ENCODE data around the gene THRB.

DNA sequence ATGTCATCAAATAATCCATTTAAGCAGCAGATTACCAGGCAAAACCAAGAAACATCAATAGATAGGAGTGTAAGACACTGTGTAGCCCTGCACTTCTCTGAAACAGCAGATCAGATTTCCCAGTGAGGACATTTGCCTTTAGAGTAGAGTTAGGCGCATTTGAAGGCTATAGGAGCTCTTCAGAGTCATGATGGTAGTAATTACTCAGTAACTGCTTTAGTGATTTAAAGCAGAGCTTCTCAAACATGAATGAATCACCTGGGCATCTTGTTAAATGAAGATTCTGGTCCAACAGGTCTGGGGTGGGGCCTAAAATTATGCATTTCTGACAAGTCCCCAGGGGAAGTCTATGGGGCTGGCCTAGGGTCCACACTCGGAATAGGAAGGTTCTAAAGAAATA lies 36.9 kb downstream of the THRB start:
- TF ChIP-seq, protein P1, sequence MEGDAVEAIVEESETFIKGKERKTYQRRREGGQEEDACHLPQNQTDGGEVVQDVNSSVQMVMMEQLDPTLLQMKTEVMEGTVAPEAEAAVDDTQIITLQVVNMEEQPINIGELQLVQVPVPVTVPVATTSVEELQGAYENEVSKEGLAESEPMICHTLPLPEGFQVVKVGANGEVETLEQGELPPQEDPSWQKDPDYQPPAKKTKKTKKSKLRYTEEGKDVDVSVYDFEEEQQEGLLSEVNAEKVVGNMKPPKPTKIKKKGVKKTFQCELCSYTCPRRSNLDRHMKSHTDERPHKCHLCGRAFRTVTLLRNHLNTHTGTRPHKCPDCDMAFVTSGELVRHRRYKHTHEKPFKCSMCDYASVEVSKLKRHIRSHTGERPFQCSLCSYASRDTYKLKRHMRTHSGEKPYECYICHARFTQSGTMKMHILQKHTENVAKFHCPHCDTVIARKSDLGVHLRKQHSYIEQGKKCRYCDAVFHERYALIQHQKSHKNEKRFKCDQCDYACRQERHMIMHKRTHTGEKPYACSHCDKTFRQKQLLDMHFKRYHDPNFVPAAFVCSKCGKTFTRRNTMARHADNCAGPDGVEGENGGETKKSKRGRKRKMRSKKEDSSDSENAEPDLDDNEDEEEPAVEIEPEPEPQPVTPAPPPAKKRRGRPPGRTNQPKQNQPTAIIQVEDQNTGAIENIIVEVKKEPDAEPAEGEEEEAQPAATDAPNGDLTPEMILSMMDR (IDR thresholded peaks at IDR 0.05), result no peak
- no peak for TF ChIP-seq POLR2A (IDR thresholded peaks at IDR 0.05)

Data from heart left ventricle (tissue), 13 donors.